ENCODE results near the gene LSM2. TPM values are rescaled to one million over a fixed set of nuclear protein-coding genes. Genes with fewer than 3 reads are reported as not detected.

The LSM2 gene
- total RNA-seq, 1 experiment from 2014 or later: 56.3 TPM

- peak overlapping the region; percentile 4 for H3K4me3 Mint-ChIP-seq (ENCODE audit: unreplicated experiment)
- H3K9me3 Mint-ChIP-seq (ENCODE audit: unreplicated experiment): no peaks in the 10 kb centered on the region
- peaks cover 10% of the 10 kb centered on the region for H3K4me1 Mint-ChIP-seq (ENCODE audit: low read depth, unreplicated experiment)
- peaks cover 18% of the 10 kb centered on the region for H3K36me3 Mint-ChIP-seq (ENCODE audit: insufficient read depth, unreplicated experiment)
- DNase-seq: peak; percentile 61 to 67
- no TSS peak for BruUV-seq (replicated peaks)
- POLR2A ChIA-PET: no interaction called here
- H3K27ac Mint-ChIP-seq (ENCODE audit: unreplicated experiment): peak overlapping the region; percentile 29
- Histone ChIP-seq H3K9me3 (no peaks in the 10 kb centered on the region), H3K36me3 (ENCODE audit: control insufficient read depth, insufficient read depth, low read length) (0 out of 2 replicates have a peak, but pooled peaks cover 1% of the 10 kb centered on the region), H3K4me1 (peaks cover 9% of the 10 kb centered on the region), H3K27me3 (replicated peaks; ENCODE audit: control insufficient read depth, insufficient read depth, low read length) (no peaks in the 10 kb centered on the region), H3K4me3 (ENCODE audit: low read depth, low read length) (no peak overlapping the region)
- TF ChIP-seq, protein P1, sequence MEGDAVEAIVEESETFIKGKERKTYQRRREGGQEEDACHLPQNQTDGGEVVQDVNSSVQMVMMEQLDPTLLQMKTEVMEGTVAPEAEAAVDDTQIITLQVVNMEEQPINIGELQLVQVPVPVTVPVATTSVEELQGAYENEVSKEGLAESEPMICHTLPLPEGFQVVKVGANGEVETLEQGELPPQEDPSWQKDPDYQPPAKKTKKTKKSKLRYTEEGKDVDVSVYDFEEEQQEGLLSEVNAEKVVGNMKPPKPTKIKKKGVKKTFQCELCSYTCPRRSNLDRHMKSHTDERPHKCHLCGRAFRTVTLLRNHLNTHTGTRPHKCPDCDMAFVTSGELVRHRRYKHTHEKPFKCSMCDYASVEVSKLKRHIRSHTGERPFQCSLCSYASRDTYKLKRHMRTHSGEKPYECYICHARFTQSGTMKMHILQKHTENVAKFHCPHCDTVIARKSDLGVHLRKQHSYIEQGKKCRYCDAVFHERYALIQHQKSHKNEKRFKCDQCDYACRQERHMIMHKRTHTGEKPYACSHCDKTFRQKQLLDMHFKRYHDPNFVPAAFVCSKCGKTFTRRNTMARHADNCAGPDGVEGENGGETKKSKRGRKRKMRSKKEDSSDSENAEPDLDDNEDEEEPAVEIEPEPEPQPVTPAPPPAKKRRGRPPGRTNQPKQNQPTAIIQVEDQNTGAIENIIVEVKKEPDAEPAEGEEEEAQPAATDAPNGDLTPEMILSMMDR (IDR thresholded peaks at IDR 0.05; ENCODE audit: insufficient read depth in 1 of 2, low read depth in 1 of 2, low read length in 1 of 2, severe bottlenecking in 1 of 2, unreplicated experiment in 1 of 2): no peak
- intact Hi-C loops (cut with micrococcal nuclease; ENCODE audit: unreplicated experiment): loop anchor here (1.0 to 2.0 kb wide), 2 partner anchors 25 to 34 kb away; partner anchors contain the start of gene DDAH2
- no peaks in the 10 kb centered on the region for H3K27me3 Mint-ChIP-seq (ENCODE audit: insufficient read depth, unreplicated experiment)
- CTCF ChIA-PET: interaction anchor here (0.6 to 0.8 kb wide), 3 partner anchors 25 to 83 kb away, joined by 3 to 6 read pairs (median 3); partner anchors contain the start of genes ABHD16A and LY6G5C
These were observed 43.2 kb downstream of the LSM2 start for GRCh38 chr6:31763619-31763940.

GRCh38 chr6:31762878-31763618 is 43.7 kb downstream of the LSM2 start:
- Histone ChIP-seq H3K27me3 (replicated peaks; ENCODE audit: control insufficient read depth, insufficient read depth, low read length) (no peaks in the 10 kb centered on the region), H3K9me3 (no peaks in the 10 kb centered on the region), H3K36me3 (ENCODE audit: control insufficient read depth, insufficient read depth, low read length) (0 out of 2 replicates have a peak, but pooled peaks cover 1% of the 10 kb centered on the region), H3K4me3 (ENCODE audit: low read depth, low read length) (no peak overlapping the region), H3K4me1 (peaks cover 9% of the 10 kb centered on the region)
- Mint-ChIP-seq H3K4me1 (ENCODE audit: low read depth, unreplicated experiment) (peaks cover 10% of the 10 kb centered on the region), H3K27me3 (ENCODE audit: insufficient read depth, unreplicated experiment) (no peaks in the 10 kb centered on the region), H3K27ac (ENCODE audit: unreplicated experiment) (peak overlapping the region; percentile 29), H3K9me3 (ENCODE audit: unreplicated experiment) (no peaks in the 10 kb centered on the region), H3K36me3 (ENCODE audit: insufficient read depth, unreplicated experiment) (peaks cover 22% of the 10 kb centered on the region), H3K4me3 (ENCODE audit: unreplicated experiment) (peak overlapping the region; percentile 4)
- ChIA-PET CTCF (interaction anchor here (0.6 to 0.8 kb wide), 2 partner anchors 60 to 82 kb away, joined by 3 to 6 read pairs; partner anchors contain the start of genes ABHD16A and LY6G5C), POLR2A (interaction anchor here (0.6 to 0.9 kb wide), 2 partner anchors 24 to 33 kb away, joined by 3 to 14 read pairs; no protein-coding TSS in a partner anchor)
- intact Hi-C loops (cut with micrococcal nuclease; ENCODE audit: unreplicated experiment): loop anchor here (1.0 to 2.0 kb wide), 2 partner anchors 24 to 34 kb away; partner anchors contain the start of gene DDAH2
- BruUV-seq (replicated peaks): no TSS peak
- TF ChIP-seq, protein P1 (IDR thresholded peaks at IDR 0.05; ENCODE audit: insufficient read depth in 1 of 2, low read depth in 1 of 2, low read length in 1 of 2, severe bottlenecking in 1 of 2, unreplicated experiment in 1 of 2): no peak
- DNase-seq: no peak

DNA sequence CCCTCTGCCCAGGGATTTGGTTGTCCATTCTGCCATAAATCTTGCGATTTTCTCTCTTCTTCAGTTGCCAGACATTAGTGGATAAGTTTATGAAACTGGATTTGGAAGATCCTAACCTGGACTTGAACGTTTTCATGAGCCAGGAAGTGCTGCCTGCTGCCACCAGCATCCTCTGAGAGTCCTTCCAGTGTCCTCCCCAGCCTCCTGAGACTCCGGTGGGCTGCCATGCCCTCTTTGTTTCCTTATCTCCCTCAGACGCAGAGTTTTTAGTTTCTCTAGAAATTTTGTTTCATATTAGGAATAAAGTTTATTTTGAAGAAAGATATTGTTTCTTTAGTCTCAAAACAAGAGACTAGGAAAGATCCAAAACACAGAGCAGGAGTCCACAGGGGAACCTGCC is 44.4 kb downstream of the LSM2 start, which contains the start of gene SAPCD1:
Gene SAPCD1 (plus strand): TSS at position 301 of the 400 bp plus-strand sequence. CDS start 399 bp downstream, outside the sequence.
- Mint-ChIP-seq H3K27ac (ENCODE audit: unreplicated experiment) (peak within 1 kb of the TSS; percentile 29), H3K4me1 (ENCODE audit: low read depth, unreplicated experiment) (peaks cover 10% of the 10 kb centered on the region), H3K27me3 (ENCODE audit: insufficient read depth, unreplicated experiment) (no peaks in the 10 kb centered on the region), H3K4me3 (ENCODE audit: unreplicated experiment) (peak within 1 kb of the TSS; percentile 4), H3K9me3 (ENCODE audit: unreplicated experiment) (no peaks in the 10 kb centered on the region), H3K36me3 (ENCODE audit: insufficient read depth, unreplicated experiment) (peaks cover 29% of the 10 kb centered on the region)
- intact Hi-C loops (cut with micrococcal nuclease; ENCODE audit: unreplicated experiment): loop anchor here (2.0 kb wide), 1 partner anchor 24 kb away; no protein-coding TSS in a partner anchor
- ChIA-PET CTCF (no interaction called here), POLR2A (interaction anchor here (0.9 kb wide), 1 partner anchor 33 kb away, joined by 3 read pairs; no protein-coding TSS in a partner anchor)
- Histone ChIP-seq H3K4me1 (peaks cover 7% of the 10 kb centered on the region), H3K4me3 (ENCODE audit: low read depth, low read length) (no peak within 1 kb of the TSS), H3K27me3 (replicated peaks; ENCODE audit: control insufficient read depth, insufficient read depth, low read length) (no peaks in the 10 kb centered on the region), H3K9me3 (no peaks in the 10 kb centered on the region), H3K36me3 (ENCODE audit: control insufficient read depth, insufficient read depth, low read length) (0 out of 2 replicates have a peak, but pooled peaks cover 1% of the 10 kb centered on the region)
- TSS peak; percentile 10 for BruUV-seq (replicated peaks)
- TF ChIP-seq, protein P1 (IDR thresholded peaks at IDR 0.05; ENCODE audit: insufficient read depth in 1 of 2, low read depth in 1 of 2, low read length in 1 of 2, severe bottlenecking in 1 of 2, unreplicated experiment in 1 of 2): no peak
- no peak for DNase-seq

Measured in Caco-2 (cell line).